GM23338 (cell line): Measurements from ENCODE around the gene TSC22D3.

Experiments
- CREB1 ChIP-seq: fragments of 250-450 bp; sonication (Bioruptor Pico); IDR thresholded peaks from 2 replicates; pipeline ENCODE4 v1.5.0; 2020; ENCODE audit warnings: low read depth, mild to moderate bottlenecking, moderate library complexity
- EZH2phosphoT487 ChIP-seq: fragments of 200-600 bp; sonication (generic); IDR thresholded peaks from one replicate; pipeline ENCODE4 v1.8.1; 2018; ENCODE audit warnings: antibody characterized with exemption; ENCODE audit not compliant: unreplicated experiment
- JUNB ChIP-seq: IDR thresholded peaks from one replicate; pipeline ENCODE4 v1.6.1; 2016; ENCODE audit warnings: antibody characterized with exemption; ENCODE audit not compliant: unreplicated experiment
- TF ChIP-seq, protein P1 (sequence below), 2 experiments: fragments of 200-600 bp in 1 of 2; sonication (generic) in 1 of 2; conservative IDR thresholded peaks; 2 replicates each; pipeline versions ENCODE4 v1.5.1 to v1.6.1; 2016 to 2017; ENCODE audit warnings: antibody characterized with exemption in 2 of 2, low read depth in 2 of 2, mild to moderate bottlenecking in 2 of 2, moderate library complexity in 1 of 2
- TF ChIP-seq, protein P2 (sequence below): IDR thresholded peaks from one replicate; pipeline ENCODE4 v1.6.1; 2018; ENCODE audit warnings: antibody characterized with exemption; ENCODE audit not compliant: unreplicated experiment
- TF ChIP-seq, protein P3 (sequence below): IDR thresholded peaks from 2 replicates; pipeline ENCODE4 v1.6.1; 2016; ENCODE audit warnings: antibody characterized with exemption

DNA sequence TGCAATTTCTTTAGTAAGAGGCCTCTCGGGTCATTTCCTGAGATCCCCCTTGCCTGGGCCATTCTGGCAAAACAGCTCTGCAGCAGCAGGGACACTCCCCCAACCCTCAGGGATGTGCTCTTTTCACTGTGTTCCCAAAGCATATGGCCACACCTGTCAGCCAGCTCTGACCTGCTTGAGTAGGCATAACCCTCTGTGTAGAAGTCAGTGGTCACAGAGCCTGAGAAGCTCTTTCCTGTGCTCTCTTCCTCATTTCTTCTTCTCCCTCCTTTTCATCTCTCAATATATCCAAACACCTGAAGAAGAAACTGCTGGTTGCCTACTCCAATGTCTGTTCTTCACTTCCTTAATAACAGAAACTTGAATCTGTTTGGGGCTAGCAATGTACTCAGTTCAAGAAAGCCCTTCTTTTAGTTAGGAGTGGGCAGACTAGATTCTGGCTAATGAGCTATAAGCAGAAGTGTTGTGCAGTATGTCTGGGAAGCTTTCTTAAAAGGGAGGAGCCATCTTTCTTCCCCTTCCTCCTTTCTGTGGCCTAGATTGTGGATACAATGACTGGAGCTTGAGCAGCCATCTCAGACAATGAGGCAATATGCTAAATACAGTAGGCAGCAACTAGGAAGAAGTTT is 74.0 kb downstream of the TSC22D3 start:
- TF ChIP-seq, protein P1, sequence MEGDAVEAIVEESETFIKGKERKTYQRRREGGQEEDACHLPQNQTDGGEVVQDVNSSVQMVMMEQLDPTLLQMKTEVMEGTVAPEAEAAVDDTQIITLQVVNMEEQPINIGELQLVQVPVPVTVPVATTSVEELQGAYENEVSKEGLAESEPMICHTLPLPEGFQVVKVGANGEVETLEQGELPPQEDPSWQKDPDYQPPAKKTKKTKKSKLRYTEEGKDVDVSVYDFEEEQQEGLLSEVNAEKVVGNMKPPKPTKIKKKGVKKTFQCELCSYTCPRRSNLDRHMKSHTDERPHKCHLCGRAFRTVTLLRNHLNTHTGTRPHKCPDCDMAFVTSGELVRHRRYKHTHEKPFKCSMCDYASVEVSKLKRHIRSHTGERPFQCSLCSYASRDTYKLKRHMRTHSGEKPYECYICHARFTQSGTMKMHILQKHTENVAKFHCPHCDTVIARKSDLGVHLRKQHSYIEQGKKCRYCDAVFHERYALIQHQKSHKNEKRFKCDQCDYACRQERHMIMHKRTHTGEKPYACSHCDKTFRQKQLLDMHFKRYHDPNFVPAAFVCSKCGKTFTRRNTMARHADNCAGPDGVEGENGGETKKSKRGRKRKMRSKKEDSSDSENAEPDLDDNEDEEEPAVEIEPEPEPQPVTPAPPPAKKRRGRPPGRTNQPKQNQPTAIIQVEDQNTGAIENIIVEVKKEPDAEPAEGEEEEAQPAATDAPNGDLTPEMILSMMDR (conservative IDR thresholded peaks at IDR 0.05; ENCODE audit: low read depth in 2 of 2) = no peak
- TF ChIP-seq, protein P2, sequence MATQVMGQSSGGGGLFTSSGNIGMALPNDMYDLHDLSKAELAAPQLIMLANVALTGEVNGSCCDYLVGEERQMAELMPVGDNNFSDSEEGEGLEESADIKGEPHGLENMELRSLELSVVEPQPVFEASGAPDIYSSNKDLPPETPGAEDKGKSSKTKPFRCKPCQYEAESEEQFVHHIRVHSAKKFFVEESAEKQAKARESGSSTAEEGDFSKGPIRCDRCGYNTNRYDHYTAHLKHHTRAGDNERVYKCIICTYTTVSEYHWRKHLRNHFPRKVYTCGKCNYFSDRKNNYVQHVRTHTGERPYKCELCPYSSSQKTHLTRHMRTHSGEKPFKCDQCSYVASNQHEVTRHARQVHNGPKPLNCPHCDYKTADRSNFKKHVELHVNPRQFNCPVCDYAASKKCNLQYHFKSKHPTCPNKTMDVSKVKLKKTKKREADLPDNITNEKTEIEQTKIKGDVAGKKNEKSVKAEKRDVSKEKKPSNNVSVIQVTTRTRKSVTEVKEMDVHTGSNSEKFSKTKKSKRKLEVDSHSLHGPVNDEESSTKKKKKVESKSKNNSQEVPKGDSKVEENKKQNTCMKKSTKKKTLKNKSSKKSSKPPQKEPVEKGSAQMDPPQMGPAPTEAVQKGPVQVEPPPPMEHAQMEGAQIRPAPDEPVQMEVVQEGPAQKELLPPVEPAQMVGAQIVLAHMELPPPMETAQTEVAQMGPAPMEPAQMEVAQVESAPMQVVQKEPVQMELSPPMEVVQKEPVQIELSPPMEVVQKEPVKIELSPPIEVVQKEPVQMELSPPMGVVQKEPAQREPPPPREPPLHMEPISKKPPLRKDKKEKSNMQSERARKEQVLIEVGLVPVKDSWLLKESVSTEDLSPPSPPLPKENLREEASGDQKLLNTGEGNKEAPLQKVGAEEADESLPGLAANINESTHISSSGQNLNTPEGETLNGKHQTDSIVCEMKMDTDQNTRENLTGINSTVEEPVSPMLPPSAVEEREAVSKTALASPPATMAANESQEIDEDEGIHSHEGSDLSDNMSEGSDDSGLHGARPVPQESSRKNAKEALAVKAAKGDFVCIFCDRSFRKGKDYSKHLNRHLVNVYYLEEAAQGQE = no peak
- TF ChIP-seq, protein P3, sequence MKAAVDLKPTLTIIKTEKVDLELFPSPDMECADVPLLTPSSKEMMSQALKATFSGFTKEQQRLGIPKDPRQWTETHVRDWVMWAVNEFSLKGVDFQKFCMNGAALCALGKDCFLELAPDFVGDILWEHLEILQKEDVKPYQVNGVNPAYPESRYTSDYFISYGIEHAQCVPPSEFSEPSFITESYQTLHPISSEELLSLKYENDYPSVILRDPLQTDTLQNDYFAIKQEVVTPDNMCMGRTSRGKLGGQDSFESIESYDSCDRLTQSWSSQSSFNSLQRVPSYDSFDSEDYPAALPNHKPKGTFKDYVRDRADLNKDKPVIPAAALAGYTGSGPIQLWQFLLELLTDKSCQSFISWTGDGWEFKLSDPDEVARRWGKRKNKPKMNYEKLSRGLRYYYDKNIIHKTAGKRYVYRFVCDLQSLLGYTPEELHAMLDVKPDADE = no peak
- no peak for TF ChIP-seq JUNB
- no peak for TF ChIP-seq EZH2phosphoT487
- TF ChIP-seq CREB1 = no peak
